ENCODE results near the gene WDR93.

The WDR93 gene

GRCh38 chr15:89780601-89781000, 90.0 kb downstream of the WDR93 start:
- TF ChIP-seq POLR2AphosphoS5 (IDR thresholded peaks at IDR 0.05; ENCODE audit: low read depth, low read length) (no peak), TAF1 (IDR thresholded peaks at IDR 0.05; ENCODE audit: borderline replicate concordance, insufficient read depth, low read length) (no peak), FOXP2 (optimal IDR thresholded peaks at IDR 0.05; ENCODE audit: borderline replicate concordance, extremely low read depth, extremely low read length, insufficient read depth) (no peak), SIN3A (IDR thresholded peaks at IDR 0.05; ENCODE audit: borderline replicate concordance, insufficient read depth, low read length) (no peak)
- TF ChIP-seq, protein P1, sequence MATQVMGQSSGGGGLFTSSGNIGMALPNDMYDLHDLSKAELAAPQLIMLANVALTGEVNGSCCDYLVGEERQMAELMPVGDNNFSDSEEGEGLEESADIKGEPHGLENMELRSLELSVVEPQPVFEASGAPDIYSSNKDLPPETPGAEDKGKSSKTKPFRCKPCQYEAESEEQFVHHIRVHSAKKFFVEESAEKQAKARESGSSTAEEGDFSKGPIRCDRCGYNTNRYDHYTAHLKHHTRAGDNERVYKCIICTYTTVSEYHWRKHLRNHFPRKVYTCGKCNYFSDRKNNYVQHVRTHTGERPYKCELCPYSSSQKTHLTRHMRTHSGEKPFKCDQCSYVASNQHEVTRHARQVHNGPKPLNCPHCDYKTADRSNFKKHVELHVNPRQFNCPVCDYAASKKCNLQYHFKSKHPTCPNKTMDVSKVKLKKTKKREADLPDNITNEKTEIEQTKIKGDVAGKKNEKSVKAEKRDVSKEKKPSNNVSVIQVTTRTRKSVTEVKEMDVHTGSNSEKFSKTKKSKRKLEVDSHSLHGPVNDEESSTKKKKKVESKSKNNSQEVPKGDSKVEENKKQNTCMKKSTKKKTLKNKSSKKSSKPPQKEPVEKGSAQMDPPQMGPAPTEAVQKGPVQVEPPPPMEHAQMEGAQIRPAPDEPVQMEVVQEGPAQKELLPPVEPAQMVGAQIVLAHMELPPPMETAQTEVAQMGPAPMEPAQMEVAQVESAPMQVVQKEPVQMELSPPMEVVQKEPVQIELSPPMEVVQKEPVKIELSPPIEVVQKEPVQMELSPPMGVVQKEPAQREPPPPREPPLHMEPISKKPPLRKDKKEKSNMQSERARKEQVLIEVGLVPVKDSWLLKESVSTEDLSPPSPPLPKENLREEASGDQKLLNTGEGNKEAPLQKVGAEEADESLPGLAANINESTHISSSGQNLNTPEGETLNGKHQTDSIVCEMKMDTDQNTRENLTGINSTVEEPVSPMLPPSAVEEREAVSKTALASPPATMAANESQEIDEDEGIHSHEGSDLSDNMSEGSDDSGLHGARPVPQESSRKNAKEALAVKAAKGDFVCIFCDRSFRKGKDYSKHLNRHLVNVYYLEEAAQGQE (IDR thresholded peaks at IDR 0.05; ENCODE audit: insufficient read depth in 1 of 2, low read depth in 2 of 2, low read length in 2 of 2), result no peak

DNA sequence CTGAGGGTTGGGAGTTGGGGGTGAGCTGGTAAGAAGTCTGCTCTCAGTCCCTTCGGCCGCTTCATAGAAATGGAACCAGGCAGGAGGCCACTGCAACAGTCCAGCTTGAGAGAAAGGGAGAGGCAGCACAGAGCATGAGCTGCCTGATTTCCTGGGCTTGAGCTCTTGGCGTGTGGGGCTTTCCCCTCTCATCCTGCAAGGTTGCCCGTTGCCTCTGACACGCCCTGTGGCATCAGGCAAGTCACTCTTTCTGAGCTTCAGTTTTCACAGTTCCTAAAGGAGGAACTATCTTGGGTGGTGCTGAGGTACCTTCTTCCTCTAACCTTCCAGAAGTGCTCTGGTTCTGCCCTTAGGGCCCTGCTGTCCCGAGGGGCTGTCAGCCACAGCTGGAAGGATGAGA, 90.4 kb downstream of the WDR93 start:
- TF ChIP-seq, protein P1 (IDR thresholded peaks at IDR 0.05; ENCODE audit: insufficient read depth in 1 of 2, low read depth in 2 of 2, low read length in 2 of 2), result no peak
- TF ChIP-seq FOXP2 (optimal IDR thresholded peaks at IDR 0.05; ENCODE audit: borderline replicate concordance, extremely low read depth, extremely low read length, insufficient read depth) (no peak), SIN3A (IDR thresholded peaks at IDR 0.05; ENCODE audit: borderline replicate concordance, insufficient read depth, low read length) (no peak), TAF1 (IDR thresholded peaks at IDR 0.05; ENCODE audit: borderline replicate concordance, insufficient read depth, low read length) (no peak), POLR2AphosphoS5 (IDR thresholded peaks at IDR 0.05; ENCODE audit: low read depth, low read length) (no peak)

DNA sequence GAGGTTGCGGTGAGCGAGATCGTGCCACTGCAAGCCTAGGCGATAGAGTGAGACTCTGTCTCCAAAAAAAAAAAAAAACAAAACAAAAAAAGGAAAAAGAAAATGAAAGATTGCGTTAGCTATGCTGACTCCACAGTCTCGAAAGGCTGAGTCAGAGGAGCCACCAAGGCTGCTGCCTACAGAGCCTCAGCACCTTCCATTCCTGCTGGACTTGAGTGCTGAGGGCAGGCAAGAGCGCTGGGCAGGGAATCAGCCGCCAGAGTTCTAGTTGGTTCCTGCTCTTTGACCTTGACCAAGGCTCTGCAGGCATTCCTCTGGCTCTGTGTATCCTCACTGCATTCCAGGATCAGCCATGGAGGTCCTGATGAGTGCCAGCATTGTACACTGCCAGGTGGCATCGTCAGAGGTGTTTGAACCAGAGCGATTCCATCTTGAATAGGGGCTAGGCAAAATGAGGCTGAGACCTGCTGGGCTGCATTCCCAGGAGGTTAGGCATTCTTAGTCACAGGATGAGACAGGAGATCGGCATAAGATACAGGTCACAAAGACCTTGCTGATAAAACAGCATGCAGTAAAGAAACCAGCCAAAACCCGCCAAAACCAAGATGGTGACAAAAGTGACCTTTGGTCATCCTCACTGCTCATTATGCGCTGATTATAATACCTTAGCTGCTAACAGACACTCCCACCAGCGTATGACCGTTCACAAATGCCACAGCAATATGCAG, 91.4 kb downstream of the WDR93 start:
- TF ChIP-seq, protein P1 (IDR thresholded peaks at IDR 0.05; ENCODE audit: insufficient read depth in 1 of 2, low read depth in 2 of 2, low read length in 2 of 2), result no peak
- TF ChIP-seq POLR2AphosphoS5 (IDR thresholded peaks at IDR 0.05; ENCODE audit: low read depth, low read length), result no peak
- TF ChIP-seq FOXP2 (optimal IDR thresholded peaks at IDR 0.05; ENCODE audit: borderline replicate concordance, extremely low read depth, extremely low read length, insufficient read depth), result no peak
- TF ChIP-seq SIN3A (IDR thresholded peaks at IDR 0.05; ENCODE audit: borderline replicate concordance, insufficient read depth, low read length), result no peak
- TF ChIP-seq TAF1 (IDR thresholded peaks at IDR 0.05; ENCODE audit: borderline replicate concordance, insufficient read depth, low read length), result no peak

DNA sequence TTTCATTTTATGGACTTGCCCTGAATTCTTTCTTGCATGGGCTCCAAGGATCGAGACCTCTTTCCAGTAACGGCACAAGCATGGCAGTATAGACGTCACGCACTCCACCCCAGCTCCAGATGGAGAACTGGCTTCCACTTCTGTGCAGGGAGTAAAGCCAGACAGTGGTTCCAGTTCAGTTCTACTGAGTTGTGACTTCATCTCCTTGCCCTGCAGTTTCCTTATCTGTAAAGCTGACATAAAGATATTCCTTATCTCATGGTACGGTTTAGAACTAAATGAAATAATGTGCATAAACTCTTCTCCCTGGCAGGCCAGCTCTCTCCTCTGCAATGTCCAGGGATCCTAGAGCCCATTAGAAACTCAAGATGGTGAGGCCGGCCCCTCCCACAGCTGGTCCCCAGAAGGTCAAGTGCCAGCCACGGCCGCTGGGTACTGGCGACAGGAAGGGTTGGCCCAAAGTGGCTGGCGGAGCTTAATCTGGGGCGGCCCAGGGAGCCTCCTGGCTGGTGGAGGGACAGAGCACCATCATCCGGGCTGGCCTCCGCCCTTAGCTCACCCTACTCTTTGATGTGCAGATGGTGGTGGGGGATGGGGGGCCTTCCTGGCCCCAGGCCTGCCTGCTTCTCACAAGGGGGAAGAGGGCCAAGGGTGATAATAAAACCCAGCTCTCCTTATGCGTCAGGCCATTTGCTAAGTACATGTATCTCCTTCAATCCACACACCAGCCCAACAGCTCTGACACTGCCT, 92.7 kb downstream of the WDR93 start:
- TF ChIP-seq POLR2AphosphoS5 (IDR thresholded peaks at IDR 0.05; ENCODE audit: low read depth, low read length), result no peak
- TF ChIP-seq SIN3A (IDR thresholded peaks at IDR 0.05; ENCODE audit: borderline replicate concordance, insufficient read depth, low read length), result no peak
- no peak for TF ChIP-seq TAF1 (IDR thresholded peaks at IDR 0.05; ENCODE audit: borderline replicate concordance, insufficient read depth, low read length)
- no peak for TF ChIP-seq FOXP2 (optimal IDR thresholded peaks at IDR 0.05; ENCODE audit: borderline replicate concordance, extremely low read depth, extremely low read length, insufficient read depth)
- TF ChIP-seq, protein P1 (IDR thresholded peaks at IDR 0.05; ENCODE audit: insufficient read depth in 1 of 2, low read depth in 2 of 2, low read length in 2 of 2), result no peak

Measured in PFSK-1 (cell line).